ENCODE results near the gene TOPBP1.
"Not testable (repeated sequence)": the region's sequence is repeated elsewhere in the genome, so short reads cannot be mapped to it uniquely, and the experiment has no call there.

TOPBP1 gene

GRCh38 chr3:133570937-133571320, 90.8 kb downstream of the TOPBP1 start:
- DNase-seq (ENCODE audit: low spot score): no peak

DNA sequence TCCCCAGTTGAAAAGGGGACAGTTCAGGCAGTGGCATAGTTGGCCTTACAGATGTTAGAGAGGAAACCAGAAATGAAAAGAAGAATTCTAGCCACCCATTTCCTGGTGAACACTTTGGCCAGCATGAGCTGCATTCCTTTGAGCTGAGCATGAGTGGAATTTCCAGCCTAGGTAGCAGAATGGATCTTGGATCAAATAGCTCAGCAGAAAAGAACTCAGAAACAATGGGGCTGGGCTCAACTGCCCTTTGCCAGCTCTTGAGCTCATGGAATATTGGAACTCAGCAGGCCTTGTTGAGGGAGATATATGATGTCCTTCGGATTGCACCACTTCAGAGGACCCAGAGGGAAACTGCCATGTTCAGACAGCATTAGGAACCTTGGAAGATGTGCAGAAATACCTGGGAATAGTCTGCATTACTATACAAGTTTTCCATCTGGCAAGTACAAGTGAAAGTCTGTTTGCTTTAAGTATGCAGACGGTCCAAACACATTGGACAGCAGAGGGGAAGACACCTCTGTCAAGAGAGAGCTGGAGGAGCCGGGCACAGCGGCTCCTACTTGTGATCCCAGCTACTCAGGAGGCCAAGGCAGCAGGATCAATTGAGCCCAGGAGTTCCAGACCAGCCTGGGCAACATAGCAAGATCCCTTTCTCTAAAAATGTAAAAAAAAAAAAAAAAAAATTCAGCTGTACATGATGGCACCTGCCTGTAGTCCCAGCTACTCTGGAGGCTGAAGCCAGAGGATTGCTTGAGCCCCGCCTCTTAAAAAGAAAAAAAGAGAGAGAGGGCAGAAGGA, 91.4 kb downstream of the TOPBP1 start:
- no peak for DNase-seq (ENCODE audit: low spot score)

- no peak for DNase-seq (ENCODE audit: low spot score)
Observed at GRCh38 chr3:133568294-133569014, 93.3 kb downstream of the TOPBP1 start.

GRCh38 chr3:133563816-133564215, 97.9 kb downstream of the TOPBP1 start:
- no peak for DNase-seq (ENCODE audit: low spot score)

DNA sequence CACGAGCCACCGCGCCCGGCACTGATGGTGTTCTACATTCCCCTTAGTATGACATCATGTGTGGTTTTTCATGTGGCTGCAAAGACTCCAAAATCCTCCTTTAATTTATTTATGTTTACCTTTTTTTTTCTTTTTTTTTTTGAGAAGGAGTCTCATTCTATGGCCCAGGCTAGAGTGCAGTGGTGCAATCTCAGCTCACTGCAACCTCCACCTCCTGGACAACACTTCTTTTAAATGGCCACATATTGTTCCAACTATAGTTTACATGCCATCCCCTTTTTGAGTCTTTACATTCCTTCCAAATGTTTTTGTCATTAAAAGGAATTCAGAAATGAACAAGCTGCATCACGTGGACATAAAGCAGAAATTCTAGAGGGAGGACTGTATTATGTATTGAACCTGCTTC, 98.6 kb downstream of the TOPBP1 start:
- no peak for DNase-seq (ENCODE audit: low spot score)

GRCh38 chr3:133562376-133562775, 99.4 kb downstream of the TOPBP1 start:
- DNase-seq (ENCODE audit: low spot score): no peak

- no peak for DNase-seq (ENCODE audit: low spot score)
Observed at GRCh38 chr3:133561679-133562078, 100.1 kb downstream of the TOPBP1 start.

DNA sequence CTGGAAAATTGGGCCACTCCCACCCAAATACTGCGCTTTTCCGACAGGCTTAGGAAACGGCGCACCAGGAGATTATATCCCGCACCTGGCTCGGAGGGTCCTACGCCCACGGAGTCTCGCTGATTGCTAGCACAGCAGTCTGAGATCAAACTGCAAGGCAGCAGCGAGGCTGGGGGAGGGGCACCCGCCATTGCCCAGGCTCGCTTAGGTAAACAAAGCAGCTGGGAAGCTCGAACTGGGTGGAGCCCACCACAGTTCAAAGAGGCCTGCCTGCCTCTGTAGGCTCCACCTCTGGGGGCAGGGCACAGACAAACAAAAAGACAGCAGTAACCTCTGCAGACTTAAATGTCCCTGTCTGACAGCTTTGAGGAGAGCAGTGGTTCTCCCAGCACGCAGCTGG, 110.2 kb downstream of the TOPBP1 start:
- DNase-seq (ENCODE audit: low spot score): not testable (repeated sequence)
